GM10266 (cell line): ENCODE results near the gene NDUFAF8.
A peak's percentile ranks its signal among the peaks of the same experiment; 100 is the strongest.

Experiments used
- DNase-seq: peaks from one replicate; pipeline ENCODE4 v3.0.0; 2012; ENCODE audit errors: extremely low spot score
- TF ChIP-seq, protein P1 (sequence below): IDR thresholded peaks from 2 replicates; pipeline ENCODE4 v1.5.1; 2012; ENCODE audit warnings: mild to moderate bottlenecking, low read depth; ENCODE audit not compliant: control insufficient read depth, insufficient read depth; ENCODE audit errors: missing control alignments

The NDUFAF8 gene

DNA sequence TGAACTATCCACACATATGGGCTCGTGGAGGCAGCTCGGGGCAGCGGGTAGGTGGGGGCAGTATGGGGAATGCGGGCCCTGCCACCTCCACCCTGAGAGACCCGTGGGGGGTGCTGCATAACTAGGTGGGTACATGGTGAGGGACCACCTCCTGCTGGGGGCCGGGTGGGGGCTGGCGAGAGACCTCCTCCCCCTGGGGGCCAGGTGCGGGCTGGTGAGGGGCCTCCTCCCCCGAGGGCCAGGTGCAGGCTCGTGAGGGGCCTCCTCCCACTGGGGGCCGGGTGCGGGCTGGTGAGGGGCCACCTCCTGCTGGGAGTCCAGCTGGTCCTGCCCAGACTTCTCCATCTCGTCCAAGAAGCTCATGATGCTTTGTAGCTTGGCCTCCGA is 41.7 kb upstream of the NDUFAF8 start:
- TF ChIP-seq, protein P1, sequence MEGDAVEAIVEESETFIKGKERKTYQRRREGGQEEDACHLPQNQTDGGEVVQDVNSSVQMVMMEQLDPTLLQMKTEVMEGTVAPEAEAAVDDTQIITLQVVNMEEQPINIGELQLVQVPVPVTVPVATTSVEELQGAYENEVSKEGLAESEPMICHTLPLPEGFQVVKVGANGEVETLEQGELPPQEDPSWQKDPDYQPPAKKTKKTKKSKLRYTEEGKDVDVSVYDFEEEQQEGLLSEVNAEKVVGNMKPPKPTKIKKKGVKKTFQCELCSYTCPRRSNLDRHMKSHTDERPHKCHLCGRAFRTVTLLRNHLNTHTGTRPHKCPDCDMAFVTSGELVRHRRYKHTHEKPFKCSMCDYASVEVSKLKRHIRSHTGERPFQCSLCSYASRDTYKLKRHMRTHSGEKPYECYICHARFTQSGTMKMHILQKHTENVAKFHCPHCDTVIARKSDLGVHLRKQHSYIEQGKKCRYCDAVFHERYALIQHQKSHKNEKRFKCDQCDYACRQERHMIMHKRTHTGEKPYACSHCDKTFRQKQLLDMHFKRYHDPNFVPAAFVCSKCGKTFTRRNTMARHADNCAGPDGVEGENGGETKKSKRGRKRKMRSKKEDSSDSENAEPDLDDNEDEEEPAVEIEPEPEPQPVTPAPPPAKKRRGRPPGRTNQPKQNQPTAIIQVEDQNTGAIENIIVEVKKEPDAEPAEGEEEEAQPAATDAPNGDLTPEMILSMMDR, result no peak
- DNase-seq, result no peak

DNA sequence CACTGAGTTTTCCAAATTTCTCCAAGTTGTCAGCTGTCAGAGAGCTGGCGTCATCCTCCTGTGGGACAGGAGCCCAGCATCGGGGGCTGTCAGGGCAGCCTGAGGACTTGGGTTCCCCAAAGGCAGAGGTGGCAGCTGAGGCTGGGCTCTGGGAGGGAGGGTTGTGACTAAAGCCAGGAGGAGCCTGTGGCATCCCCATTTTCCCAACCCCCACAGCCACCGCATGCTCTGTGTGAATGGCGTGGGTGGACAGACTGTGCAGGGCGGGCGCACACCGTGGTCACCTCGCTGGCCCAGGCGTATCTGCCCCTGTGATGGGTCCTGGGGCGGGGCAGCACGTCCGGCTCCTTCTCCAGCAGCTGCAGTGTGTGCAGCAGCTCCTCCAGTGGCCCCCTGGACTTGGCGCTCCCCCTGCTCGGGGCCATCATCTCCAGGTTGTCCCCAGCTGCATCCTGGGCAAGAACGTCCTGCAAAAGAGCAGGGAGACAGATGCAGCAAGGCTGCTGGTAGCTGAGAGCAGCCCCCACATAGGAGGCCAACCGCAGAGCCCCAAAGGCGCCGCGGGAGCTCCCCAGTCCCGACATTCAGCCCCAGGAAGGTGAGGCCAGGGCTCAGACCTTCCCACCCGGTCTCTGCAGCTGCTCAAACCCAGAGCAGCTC is 41.2 kb upstream of the NDUFAF8 start:
- no peak for DNase-seq
- TF ChIP-seq, protein P1, result no peak

DNA sequence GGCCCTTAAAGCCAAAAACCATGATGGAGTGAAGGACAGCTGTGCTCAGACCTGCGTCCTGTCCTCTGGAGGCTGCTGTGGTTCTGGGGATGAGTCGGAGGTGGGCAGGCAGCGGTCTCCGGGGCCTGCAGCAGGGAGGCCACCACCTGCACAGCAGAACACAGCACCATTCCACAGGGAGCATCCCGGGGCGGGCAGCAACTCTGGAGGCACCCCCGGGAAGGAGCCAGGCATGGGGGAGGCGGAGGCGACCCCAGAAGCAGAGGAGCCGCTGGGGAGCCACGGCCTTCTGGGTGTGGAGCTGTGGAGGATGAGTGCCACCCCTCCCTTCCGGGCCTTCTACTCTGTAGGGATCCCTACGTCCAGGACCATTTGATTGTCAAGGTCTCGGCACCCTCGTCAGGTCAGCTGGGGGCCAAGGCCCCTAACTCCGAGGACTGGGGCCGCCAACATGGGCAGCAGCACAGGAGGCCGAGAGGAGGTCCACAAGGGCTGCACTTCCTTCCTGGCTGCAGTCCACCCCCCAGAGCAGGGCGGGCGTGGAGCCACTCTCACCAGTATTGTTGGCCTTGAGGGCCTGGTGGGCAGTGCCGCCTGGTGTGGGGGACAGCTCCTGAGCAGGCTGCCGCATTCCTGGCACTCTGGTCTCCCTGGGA is 40.2 kb upstream of the NDUFAF8 start:
- DNase-seq, result no peak
- TF ChIP-seq, protein P1, result no peak

GRCh38 chr17:81199482-81199830 is 39.7 kb upstream of the NDUFAF8 start:
- DNase-seq, result no peak
- TF ChIP-seq, protein P1, result no peak

DNA sequence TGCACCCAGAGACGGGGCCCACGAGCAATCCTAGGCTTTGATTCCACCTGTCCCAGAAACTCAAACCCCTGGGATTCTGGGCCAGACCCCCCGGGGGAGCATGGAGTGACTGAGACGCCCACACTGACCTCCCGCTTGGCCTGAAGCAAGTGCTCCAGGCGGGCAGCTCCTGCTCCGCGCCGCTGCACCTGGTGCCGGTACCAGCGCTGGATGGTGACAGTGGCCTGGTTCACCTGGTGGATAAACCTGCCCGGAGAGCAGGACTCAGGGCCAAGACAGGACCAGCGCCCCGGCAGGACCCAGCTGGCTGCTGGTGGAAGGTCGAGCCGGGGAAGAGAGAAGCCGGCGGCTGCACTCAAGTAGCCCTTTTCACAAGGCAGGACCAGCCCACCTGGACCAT is 38.9 kb upstream of the NDUFAF8 start:
- TF ChIP-seq, protein P1, result no peak
- DNase-seq, result no peak

DNA sequence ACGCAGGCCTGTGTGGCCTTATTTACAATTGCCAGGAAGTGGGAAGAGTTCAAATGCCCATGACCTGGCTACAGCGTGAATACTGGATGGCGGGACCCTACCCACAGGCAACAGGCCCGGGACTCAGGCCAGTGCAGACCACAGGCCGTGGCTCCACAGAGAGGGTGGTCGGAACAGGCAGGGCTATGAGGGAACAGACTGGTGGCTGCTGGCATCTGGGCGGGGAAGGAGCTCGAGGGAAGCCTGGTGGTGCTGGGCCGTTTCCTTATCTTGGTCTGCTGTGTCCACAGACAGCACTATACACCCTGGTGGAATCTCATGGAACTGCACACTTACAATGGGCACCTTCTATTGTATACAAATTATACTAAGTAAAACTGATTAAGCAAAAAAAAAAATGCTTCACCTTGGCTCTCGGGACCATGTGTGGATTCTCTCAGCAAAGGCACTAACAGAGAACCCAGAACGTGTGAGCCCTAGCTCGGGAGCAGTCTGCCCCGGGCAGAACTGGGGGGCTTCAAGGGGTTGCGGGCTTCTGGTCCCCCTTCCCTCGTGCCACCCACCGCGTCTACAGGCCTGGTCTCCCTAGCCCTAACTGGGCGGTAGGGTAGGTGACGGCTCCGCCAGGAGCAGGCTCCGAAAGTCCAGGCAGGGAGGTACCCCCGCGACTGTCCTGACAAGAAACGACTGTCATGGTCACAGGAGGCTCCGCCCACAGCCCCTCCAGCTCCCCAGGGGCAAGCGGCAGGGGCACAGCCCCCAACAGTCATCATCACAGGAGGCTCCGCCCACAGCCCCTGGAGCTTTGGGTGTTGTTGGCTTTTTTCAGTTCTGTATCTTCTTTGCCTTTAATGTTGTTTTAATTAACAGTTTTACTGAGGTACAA is 38.2 kb upstream of the NDUFAF8 start:
- TF ChIP-seq, protein P1, result peak; percentile 10
- peak; percentile 70 for DNase-seq

DNA sequence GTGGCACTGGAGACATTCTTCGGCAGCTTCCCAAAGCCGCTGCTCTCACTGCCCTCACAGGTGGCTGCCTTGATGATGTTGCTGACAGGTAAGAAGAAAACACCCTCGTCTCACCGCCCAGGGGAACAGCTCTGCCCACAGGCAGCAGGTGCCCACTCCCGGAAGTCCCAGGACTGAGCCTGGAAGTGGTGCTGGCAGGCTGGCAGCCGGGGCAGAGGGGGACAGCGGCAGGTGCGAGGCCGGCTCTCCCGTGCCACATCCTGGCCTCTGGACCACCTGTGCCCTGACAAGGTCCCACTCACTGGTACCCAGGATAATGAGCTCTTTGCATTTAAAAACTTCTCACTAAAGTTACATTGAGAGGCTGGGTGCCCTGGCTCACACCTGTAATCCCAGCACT is 36.8 kb upstream of the NDUFAF8 start:
- DNase-seq, result no peak
- TF ChIP-seq, protein P1, result no peak
